Measurements from ENCODE around the gene NUP42. TPM values are rescaled to one million over a fixed set of nuclear protein-coding genes. Genes with fewer than 3 reads are reported as not detected.

The NUP42 gene
- total and polyA plus RNA-seq, 10 of the 15 experiments (the other 5 are each of a cell fraction or from before 2014, with no cell fraction given), result 48.6 to 124 (median 74.3) TPM

DNA sequence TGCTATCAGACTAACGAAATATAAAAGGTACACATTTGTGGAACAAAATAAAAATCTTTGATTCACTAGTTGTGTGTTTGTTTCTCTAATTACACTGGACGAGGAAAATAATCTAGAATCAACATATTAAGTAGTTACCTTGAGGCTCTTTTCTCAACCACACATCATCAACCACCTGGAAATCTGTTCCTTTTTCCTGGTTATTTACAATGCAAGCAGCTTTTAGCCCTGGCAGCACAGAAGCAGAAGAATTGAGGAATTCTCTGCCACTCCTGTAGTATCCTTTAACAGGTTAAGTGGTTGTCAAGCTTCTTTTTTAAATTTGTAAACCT lies 23.7 kb downstream of the NUP42 start (continued):
- TF ChIP-seq, protein P1, sequence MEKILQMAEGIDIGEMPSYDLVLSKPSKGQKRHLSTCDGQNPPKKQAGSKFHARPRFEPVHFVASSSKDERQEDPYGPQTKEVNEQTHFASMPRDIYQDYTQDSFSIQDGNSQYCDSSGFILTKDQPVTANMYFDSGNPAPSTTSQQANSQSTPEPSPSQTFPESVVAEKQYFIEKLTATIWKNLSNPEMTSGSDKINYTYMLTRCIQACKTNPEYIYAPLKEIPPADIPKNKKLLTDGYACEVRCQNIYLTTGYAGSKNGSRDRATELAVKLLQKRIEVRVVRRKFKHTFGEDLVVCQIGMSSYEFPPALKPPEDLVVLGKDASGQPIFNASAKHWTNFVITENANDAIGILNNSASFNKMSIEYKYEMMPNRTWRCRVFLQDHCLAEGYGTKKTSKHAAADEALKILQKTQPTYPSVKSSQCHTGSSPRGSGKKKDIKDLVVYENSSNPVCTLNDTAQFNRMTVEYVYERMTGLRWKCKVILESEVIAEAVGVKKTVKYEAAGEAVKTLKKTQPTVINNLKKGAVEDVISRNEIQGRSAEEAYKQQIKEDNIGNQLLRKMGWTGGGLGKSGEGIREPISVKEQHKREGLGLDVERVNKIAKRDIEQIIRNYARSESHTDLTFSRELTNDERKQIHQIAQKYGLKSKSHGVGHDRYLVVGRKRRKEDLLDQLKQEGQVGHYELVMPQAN (conservative IDR thresholded peaks at IDR 0.05), result no peak
- TF ChIP-seq, protein P2, sequence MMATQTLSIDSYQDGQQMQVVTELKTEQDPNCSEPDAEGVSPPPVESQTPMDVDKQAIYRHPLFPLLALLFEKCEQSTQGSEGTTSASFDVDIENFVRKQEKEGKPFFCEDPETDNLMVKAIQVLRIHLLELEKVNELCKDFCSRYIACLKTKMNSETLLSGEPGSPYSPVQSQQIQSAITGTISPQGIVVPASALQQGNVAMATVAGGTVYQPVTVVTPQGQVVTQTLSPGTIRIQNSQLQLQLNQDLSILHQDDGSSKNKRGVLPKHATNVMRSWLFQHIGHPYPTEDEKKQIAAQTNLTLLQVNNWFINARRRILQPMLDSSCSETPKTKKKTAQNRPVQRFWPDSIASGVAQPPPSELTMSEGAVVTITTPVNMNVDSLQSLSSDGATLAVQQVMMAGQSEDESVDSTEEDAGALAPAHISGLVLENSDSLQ (IDR thresholded peaks at IDR 0.05), result no peak
- TF ChIP-seq ZBTB33 (IDR thresholded peaks at IDR 0.05), result no peak
- no peak for TF ChIP-seq NR2F1 (conservative IDR thresholded peaks at IDR 0.05)
- no peak for TF ChIP-seq NRF1 (conservative IDR thresholded peaks at IDR 0.05; ENCODE audit: low read depth, low read length)
- TF ChIP-seq BMI1 (IDR thresholded peaks at IDR 0.05; ENCODE audit: borderline replicate concordance), result no peak
- TF ChIP-seq CBFB (IDR thresholded peaks at IDR 0.05; ENCODE audit: low read depth), result no peak
- TF ChIP-seq JUNB (IDR thresholded peaks at IDR 0.05), result no peak
- TF ChIP-seq POLR2AphosphoS5 (IDR thresholded peaks at IDR 0.05; ENCODE audit: low read length), result no peak
- TF ChIP-seq PAX8 (IDR thresholded peaks at IDR 0.05), result no peak
